Superior temporal gyrus (tissue), 1 donor: ENCODE results near the gene UBE2Q1.

ENCODE experiments used
- DNase-seq: peaks from one replicate; pipeline ENCODE4 v3.0.0-alpha.2; 2016; ENCODE audit errors: extremely low spot score

The UBE2Q1 gene

GRCh38 chr1:154502744-154503115 is 55.7 kb downstream of the UBE2Q1 start:
- no peak for DNase-seq

- DNase-seq, result no peak
Observed at GRCh38 chr1:154502066-154502743, 56.3 kb downstream of the UBE2Q1 start, which contains the start of the genes SHE and TDRD10. Gene SHE (minus strand): TSS chr1:154502412. CDS start chr1:154502026, 386 bp downstream. Gene TDRD10 (plus strand): TSS chr1:154502219. CDS start chr1:154506904, 4,685 bp downstream.

DNA sequence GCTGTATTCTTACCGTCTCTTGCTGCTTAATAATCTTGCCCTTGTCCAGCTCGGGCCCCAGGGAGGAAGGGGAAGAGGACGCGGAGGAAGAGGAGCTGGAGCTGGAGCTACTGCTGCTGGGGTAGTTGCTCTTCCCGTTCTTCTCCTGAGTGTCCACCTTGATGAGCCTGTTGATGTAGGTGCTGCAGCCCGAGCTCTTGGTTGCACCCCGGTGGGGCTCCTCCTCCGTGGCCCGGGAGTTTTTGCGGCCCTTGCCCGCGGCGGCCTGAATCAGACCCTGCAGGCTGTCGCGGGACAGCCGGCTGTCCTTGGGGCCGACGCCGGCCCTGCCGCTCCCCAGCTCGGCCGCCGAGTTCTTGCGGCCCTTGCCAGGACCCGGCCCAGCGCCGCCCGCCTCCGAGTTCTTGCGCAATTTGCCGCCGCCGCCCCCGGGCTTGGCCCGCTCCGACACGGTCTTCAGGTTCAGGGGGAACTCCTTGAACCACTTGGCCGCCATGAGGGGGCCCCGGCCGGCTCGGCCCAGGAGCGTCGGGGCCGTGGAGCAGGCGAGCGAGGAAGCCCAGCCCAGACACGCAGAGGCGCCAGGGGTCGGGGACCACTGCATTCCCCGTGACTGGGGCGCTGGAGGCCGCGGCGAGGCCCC is 56.9 kb downstream of the UBE2Q1 start:
- no peak for DNase-seq

DNA sequence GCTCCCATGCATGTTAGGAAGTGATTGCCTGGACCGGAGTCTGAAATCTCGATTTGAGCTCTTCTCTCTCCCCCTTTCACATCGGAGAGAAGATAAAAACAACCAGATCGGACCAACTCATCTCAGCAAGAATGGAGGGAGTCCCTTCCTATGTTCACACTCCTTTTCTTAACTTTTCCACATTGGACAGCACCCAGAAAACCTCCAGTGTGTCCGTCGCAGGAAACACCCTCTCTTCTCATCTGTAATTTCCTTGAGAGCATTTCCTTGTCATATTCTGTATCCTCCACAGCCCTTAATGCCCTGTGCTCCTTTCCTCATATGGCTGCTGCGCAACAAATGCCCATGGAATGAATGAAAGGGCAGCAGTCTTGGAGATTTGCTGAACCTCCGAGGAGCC is 57.9 kb downstream of the UBE2Q1 start:
- DNase-seq, result no peak

- DNase-seq, result no peak
Observed at GRCh38 chr1:154499446-154499845, 59.0 kb downstream of the UBE2Q1 start.
